Heart right ventricle (tissue), 16 donors: ENCODE data around the gene XPA. TPM values are rescaled to one million over a fixed set of nuclear protein-coding genes. Genes with fewer than 3 reads are reported as not detected.

ENCODE experiments used
- ATAC-seq, 8 donors: fragments of 200-7000 bp; cut with Tn5 transposase; one replicate each; pipeline ENCODE4 v1.9.1; 2020; ENCODE audit warnings: mild to moderate bottlenecking in 8 of 8, moderate library complexity in 8 of 8, moderate number of reproducible peaks in 1 of 8
- DNase-seq, 2 donors: peaks; one replicate each; pipeline ENCODE4 v3.0.0-alpha.2; 2020
- H3K27ac ChIP-seq, 10 donors: fragments of 200-600 bp; sonication (generic) in 2 of 10; one replicate each; pipeline versions ENCODE4 v1.5.0 to v1.8.0; 2020 to 2022; ENCODE audit warnings: mild to moderate bottlenecking in 3 of 10
- H3K27me3 ChIP-seq, 7 donors: fragments of 200-600 bp; one replicate each; pipeline ENCODE4 v1.8.0; 2021 to 2022; ENCODE audit warnings: mild to moderate bottlenecking in 2 of 7
- H3K36me3 ChIP-seq, 9 donors: fragments of 200-600 bp; sonication (generic) in 1 of 9; one replicate each; pipeline versions ENCODE4 v1.5.0 to v1.8.0; 2020 to 2022; ENCODE audit warnings: mild to moderate bottlenecking in 2 of 9
- H3K4me1 ChIP-seq, 9 donors: fragments of 200-600 bp; sonication (generic) in 1 of 9; one replicate each; pipeline versions ENCODE4 v1.5.0 to v1.8.0; 2020 to 2022; ENCODE audit warnings: mild to moderate bottlenecking in 4 of 9
- H3K4me3 ChIP-seq, 10 donors: fragments of 200-600 bp; sonication (generic) in 2 of 10; one replicate each; pipeline versions ENCODE4 v1.5.0 to v1.8.0; 2020 to 2022; ENCODE audit warnings: mild to moderate bottlenecking in 7 of 10, moderate library complexity in 2 of 10
- H3K9me3 ChIP-seq, 11 donors: fragments of 200-600 bp in 10 of 11; sonication (generic) in 2 of 11; one replicate each; pipeline versions ENCODE4 v1.5.0 to v1.8.0; 2013 to 2022; ENCODE audit warnings: mild to moderate bottlenecking in 2 of 11, control low read depth in 1 of 11, moderate library complexity in 1 of 11
- WGBS, 2 donors: extraction: QIAGEN DNeasy Blood & Tissue Kit; methylation state at CpG; one replicate each; pipeline ENCODE4 v1.1.7; 2013; ENCODE audit warnings: inconsistent platforms in 1 of 2; 5-methylcytosine and 5-hydroxymethylcytosine counted together
- intact Hi-C, 10 donors: fragments of 100-400 bp; cut with DNase I; formaldehyde crosslinking; loops; one replicate each; pipeline versions ENCODE4 v1.11.1 to v1.14.2; 2022
- polyA plus RNA-seq, 2 donors: library from polyadenylated mRNA; stranded (reverse); fragments of 200-250 nt; gene quantifications; one replicate each; pipeline ENCODE4 v1.2.3, GENCODE V29; 2013
- total RNA-seq, 10 donors: library from RNA; stranded (reverse); fragmentation: NEBNext Ultra II Directional in 3 of 10; extraction: Animal tissue kit (Norgen Biotek cat#: 25700) in 3 of 10; gene quantifications; one replicate each; pipeline versions ENCODE4 v1.2.1 to v1.2.4, GENCODE V29; 2021 to 2023
- TF ChIP-seq, protein P1 (sequence below), 9 donors: fragments of 200-600 bp; sonication (generic) in 2 of 9; IDR thresholded peaks; one replicate each; pipeline versions ENCODE4 v1.5.0 to v1.8.0; 2021 to 2022; ENCODE audit warnings: antibody characterized with exemption in 9 of 9, mild to moderate bottlenecking in 5 of 9, moderate library complexity in 1 of 9
- donor health status: Arrhythmogenic right ventricular cardiomyopathy.
- donor health status: ischemic (EF 13 %, LVEDD 7.1; RV severe dilation, severe dysfunction).
- donor health status: healthy with polysubstance abuse.
- donor health status: DM: no; HTN: yes; CAD: no.
- donor health status: DM: no; HTN: no; CAD: no.
- donor health status: ischemic (EF 25% LVEDD 6.9; RV normal size, moderate dysfunction).
- donor health status: ischemic (EF 25% LVEDD 5.7; RV mildly dilated, moderate dysfunction).
- donor health status: healthy.
- donor health status: DM: yes; HTN: yes; CAD: no.
- donor health status: Ischemic cardiomyopathy.
- donor health status: ischemic (EF 35%, LVEDD 5.7; RV mildly dilated, moderate dysfunction).
- donor health status: nonischemic (EF 11% LVEDD 7.7; RV severe dilation, severe dysfunction).
- donor health status: DM: yes; HTN: yes; CAD: no.
- donor health status: PGD.
- donor health status: ischemic (EF 29% LVEDD 5.4; RV normal size, mild dysfunction).
- donor health status: nonischemic (EF 23%, LVEDD 6.1; RV moderate dilation, normal function).

Gene XPA
- total and polyA plus RNA-seq, 12 donors, result 5.7 to 13.7 (median 9.0) TPM

DNA sequence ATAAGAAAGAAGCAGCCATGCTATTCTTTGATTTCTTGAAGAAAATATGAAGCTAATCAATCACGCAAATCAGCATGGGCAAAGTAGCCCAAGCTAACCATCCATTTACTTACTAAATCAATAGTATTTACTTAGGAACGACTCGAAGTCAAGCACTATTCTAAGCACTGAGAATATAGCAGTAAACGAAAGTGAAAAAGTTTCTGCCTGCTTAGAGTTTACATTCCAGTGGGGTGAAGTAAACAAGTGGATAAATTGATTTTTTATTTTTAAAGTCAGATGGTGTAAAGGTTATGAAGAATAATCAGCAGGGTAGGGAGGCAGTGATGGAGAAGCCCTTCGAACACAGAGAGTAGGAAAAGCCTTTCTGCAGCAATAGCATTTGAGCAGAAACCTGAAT, 69.5 kb downstream of the XPA start:
- no peak for ATAC-seq
- H3K27me3 ChIP-seq, result no peaks in the 10 kb centered on the region
- TF ChIP-seq, protein P1, sequence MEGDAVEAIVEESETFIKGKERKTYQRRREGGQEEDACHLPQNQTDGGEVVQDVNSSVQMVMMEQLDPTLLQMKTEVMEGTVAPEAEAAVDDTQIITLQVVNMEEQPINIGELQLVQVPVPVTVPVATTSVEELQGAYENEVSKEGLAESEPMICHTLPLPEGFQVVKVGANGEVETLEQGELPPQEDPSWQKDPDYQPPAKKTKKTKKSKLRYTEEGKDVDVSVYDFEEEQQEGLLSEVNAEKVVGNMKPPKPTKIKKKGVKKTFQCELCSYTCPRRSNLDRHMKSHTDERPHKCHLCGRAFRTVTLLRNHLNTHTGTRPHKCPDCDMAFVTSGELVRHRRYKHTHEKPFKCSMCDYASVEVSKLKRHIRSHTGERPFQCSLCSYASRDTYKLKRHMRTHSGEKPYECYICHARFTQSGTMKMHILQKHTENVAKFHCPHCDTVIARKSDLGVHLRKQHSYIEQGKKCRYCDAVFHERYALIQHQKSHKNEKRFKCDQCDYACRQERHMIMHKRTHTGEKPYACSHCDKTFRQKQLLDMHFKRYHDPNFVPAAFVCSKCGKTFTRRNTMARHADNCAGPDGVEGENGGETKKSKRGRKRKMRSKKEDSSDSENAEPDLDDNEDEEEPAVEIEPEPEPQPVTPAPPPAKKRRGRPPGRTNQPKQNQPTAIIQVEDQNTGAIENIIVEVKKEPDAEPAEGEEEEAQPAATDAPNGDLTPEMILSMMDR (IDR thresholded peaks at IDR 0.05), result no peak
- DNase-seq, result no peak
- H3K27ac ChIP-seq, result peak overlapping the region in 6 of 10 donors; percentile 4 to 53 (median 47)
- H3K4me1 ChIP-seq, result peaks cover 0 to 58% (median 28%) of the 10 kb centered on the region in 9 donors
- peaks cover 0 to 49% (median 0%) of the 10 kb centered on the region in 9 donors for H3K36me3 ChIP-seq
- WGBS, 2 donors, result 67 to 69% methylated on average over 5 of the region's 5 CpGs
- H3K9me3 ChIP-seq, result no peaks in the 10 kb centered on the region
- intact Hi-C loops, result loop anchor here in 1 of 10 donors (10.0 kb wide), 1 partner anchor 773 kb away; the partner anchor contains the start of gene ZNF782
- H3K4me3 ChIP-seq, result no peak overlapping the region

DNA sequence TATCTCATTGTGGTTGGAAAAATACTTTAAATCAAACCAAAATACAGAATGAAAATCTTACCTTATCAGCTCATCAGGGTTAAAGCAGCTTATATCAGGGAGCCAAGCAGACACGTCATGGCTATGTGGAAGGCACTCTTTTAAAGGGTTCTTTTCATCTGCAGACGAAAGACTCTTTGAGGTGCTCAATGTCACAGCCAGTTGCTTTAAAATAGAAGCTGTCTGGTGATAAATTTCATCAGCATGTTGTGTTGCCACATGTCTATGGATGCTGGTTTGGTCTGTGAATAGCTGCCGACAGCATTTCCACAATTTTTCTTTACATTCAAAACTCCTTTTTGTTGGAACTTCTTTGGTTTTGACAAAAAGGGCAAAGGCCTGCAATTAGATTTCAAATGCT, 71.5 kb downstream of the XPA start:
- DNase-seq, result no peak
- Histone ChIP-seq H3K27me3 (no peaks in the 10 kb centered on the region), H3K36me3 (peaks cover 0 to 68% (median 3%) of the 10 kb centered on the region in 9 donors), H3K4me3 (peak overlapping the region in 6 of 10 donors; percentile 12 to 33 (median 30)), H3K27ac (peak overlapping the region in 9 of 10 donors; percentile 6 to 71 (median 52)), H3K4me1 (peaks cover 0 to 45% (median 15%) of the 10 kb centered on the region in 9 donors), H3K9me3 (no peaks in the 10 kb centered on the region)
- TF ChIP-seq, protein P1 (IDR thresholded peaks at IDR 0.05), result no peak
- intact Hi-C loops, result loop anchor here in 1 of 10 donors (10.0 kb wide), 1 partner anchor 771 kb away; the partner anchor contains the start of gene ZNF782
- 28 to 50% methylated on average over 3 of the region's 3 CpGs for WGBS, 2 donors
- ATAC-seq, result peak in 7 of 8 donors; percentile 40 to 80 (median 73)

Other genes with a start within 250 kb of the XPA start
- gene TMOD1, start 195.7 kb downstream of the XPA start, total RNA-seq, result 100 to 1,000 TPM; 164 to 203 (median 181) TPM
- gene TMOD1, start 195.7 kb downstream of the XPA start, polyA plus RNA-seq, result 10 to 100 TPM; 83.7 to 89.1 TPM
- gene TSTD2, start 64.0 kb downstream of the XPA start, total RNA-seq, result 10 to 100 TPM; 19.8 to 29.4 (median 23.4) TPM
- 10 to 100 TPM in 1 of 2 donors, 1 to 10 TPM in 1; 8.5 to 22.3 TPM for gene TSTD2, start 64.0 kb downstream of the XPA start, polyA plus RNA-seq
- 10 to 100 TPM; 11.8 to 20.4 (median 15.9) TPM for gene NCBP1, start 63.5 kb downstream of the XPA start, total RNA-seq
- 1 to 10 TPM; 6.6 to 9.0 TPM for gene NCBP1, start 63.5 kb downstream of the XPA start, polyA plus RNA-seq
- gene FOXE1, start 155.9 kb upstream of the XPA start, total RNA-seq, result not detected
- not detected for gene FOXE1, start 155.9 kb upstream of the XPA start, polyA plus RNA-seq
- gene TRMO, start 225.2 kb upstream of the XPA start, total RNA-seq, result 10 to 100 TPM in 3 of 10 donors, 1 to 10 TPM in 7; 7.4 to 12.8 (median 8.2) TPM
- 1 to 10 TPM; 4.4 to 6.0 TPM for gene TRMO, start 225.2 kb upstream of the XPA start, polyA plus RNA-seq
- gene HEMGN, start 240.8 kb upstream of the XPA start, total RNA-seq, result 1 to 10 TPM in 1 of 10 donors, under 1 TPM in 3, not detected in 6; 0.11 to 1.1 (median 0.19) TPM
- gene HEMGN, start 240.8 kb upstream of the XPA start, polyA plus RNA-seq, result not detected